Brain microvascular endothelial cell (primary cell): ENCODE data around the gene CHCHD6.

Source experiments
- DNase-seq: peaks from one replicate; pipeline ENCODE4 v3.0.0-alpha.2; 2020
- H3K27ac ChIP-seq: fragments of 250-450 bp; sonication (Bioruptor Pico); 2 replicates; pipeline ENCODE4 v1.5.1; 2020; ENCODE audit warnings: mild to moderate bottlenecking, moderate library complexity
- H3K27me3 ChIP-seq: fragments of 250-450 bp; sonication (Bioruptor Pico); replicated peaks from 2 replicates; pipeline ENCODE4 v1.5.1; 2020; ENCODE audit warnings: mild to moderate bottlenecking
- H3K36me3 ChIP-seq: fragments of 250-450 bp; sonication (Bioruptor Pico); replicated peaks from 2 replicates; pipeline ENCODE4 v1.5.1; 2020; ENCODE audit warnings: mild to moderate bottlenecking
- H3K4me3 ChIP-seq: 2 replicates; pipeline ENCODE4 v1.5.1; 2011; ENCODE audit warnings: low read depth, mild to moderate bottlenecking, control low read depth, low read length, moderate library complexity
- CTCF ChIP-seq: IDR thresholded peaks from 2 replicates; pipeline ENCODE4 v1.5.1; 2011; ENCODE audit warnings: low read depth, mild to moderate bottlenecking, moderate library complexity, low read length, control low read depth, inconsistent platforms; ENCODE audit errors: missing control alignments
- in situ Hi-C: cut with HindIII; loops from 2 replicates; pipeline ENCODE4 v1.10.0; 2017; ENCODE audit warnings: low sequenced_read_pairs, low pct_ligation_motif_present

CHCHD6 gene

DNA sequence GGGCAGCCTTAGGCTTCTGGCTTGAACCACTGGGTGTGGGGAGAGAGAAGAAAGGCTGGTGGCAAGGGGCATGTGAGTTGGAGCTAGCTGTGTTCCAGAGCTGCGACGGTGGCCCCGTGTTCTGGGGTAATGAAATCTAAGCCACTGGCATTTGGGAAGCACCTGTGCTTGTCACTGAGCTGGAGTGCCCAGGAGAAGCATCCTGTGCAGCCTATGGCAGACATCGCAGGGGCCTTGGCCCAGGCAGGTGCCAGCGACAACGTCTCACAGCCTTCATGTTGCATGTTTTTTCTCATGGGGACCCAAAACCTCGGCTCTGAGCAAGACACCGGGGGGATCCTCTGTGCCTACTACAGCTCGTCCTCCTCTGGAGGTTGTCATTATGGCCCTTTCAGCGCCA lies 187.8 kb downstream of the CHCHD6 start:
- no peak for DNase-seq
- no peak overlapping the region for H3K27ac ChIP-seq
- H3K27me3 ChIP-seq: no peaks in the 10 kb centered on the region
- no peak overlapping the region for H3K4me3 ChIP-seq
- H3K36me3 ChIP-seq: no peaks in the 10 kb centered on the region
- in situ Hi-C loops: no loop called here
- TF ChIP-seq CTCF: no peak

DNA sequence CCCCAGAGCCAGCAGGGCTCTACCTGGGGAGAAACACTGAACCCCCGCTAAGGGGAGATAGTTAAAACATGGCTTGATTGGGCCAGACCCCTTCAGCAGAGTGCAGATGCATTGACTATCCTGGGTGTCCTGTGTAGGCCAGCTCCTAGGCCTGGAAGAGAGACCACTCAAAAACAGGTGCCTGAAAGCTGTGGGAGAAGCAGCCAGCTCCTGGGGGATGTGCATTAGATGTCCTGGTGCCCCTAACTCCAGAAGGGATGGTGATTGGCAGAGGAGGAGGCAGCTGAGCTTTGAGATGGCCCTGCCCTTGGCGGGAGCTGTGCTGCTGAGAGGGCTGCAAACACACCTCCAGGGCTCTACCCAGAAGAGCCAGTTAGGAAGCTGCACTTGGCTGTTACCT lies 189.6 kb downstream of the CHCHD6 start:
- no peak for DNase-seq
- H3K36me3 ChIP-seq: no peaks in the 10 kb centered on the region
- H3K27me3 ChIP-seq: no peaks in the 10 kb centered on the region
- TF ChIP-seq CTCF: no peak
- no peak overlapping the region for H3K4me3 ChIP-seq
- H3K27ac ChIP-seq: no peak overlapping the region
- in situ Hi-C loops: no loop called here

DNA sequence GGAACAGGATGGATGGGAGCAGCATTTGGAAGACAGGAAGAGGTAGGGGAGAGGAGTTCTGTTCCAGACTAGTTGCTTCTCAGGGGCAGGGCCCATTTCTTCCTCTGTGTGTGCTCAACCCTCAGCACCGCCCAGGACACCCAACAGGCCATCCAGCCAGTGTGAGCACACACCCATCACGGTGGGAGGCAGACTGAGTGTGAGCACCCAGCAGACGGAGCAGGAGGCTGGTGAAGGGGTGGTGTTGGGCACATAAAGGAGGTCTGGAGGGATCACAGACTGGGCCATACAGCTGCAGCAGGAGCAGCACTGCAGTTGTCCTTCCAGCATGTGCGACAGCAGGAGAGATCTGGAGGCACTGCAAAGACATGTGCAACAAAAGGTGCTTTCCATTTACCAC lies 190.4 kb downstream of the CHCHD6 start:
- no peak overlapping the region for H3K4me3 ChIP-seq
- no peak for TF ChIP-seq CTCF
- no peak for DNase-seq
- in situ Hi-C loops: no loop called here
- no peaks in the 10 kb centered on the region for H3K27me3 ChIP-seq
- no peak overlapping the region for H3K27ac ChIP-seq
- H3K36me3 ChIP-seq: no peaks in the 10 kb centered on the region

DNA sequence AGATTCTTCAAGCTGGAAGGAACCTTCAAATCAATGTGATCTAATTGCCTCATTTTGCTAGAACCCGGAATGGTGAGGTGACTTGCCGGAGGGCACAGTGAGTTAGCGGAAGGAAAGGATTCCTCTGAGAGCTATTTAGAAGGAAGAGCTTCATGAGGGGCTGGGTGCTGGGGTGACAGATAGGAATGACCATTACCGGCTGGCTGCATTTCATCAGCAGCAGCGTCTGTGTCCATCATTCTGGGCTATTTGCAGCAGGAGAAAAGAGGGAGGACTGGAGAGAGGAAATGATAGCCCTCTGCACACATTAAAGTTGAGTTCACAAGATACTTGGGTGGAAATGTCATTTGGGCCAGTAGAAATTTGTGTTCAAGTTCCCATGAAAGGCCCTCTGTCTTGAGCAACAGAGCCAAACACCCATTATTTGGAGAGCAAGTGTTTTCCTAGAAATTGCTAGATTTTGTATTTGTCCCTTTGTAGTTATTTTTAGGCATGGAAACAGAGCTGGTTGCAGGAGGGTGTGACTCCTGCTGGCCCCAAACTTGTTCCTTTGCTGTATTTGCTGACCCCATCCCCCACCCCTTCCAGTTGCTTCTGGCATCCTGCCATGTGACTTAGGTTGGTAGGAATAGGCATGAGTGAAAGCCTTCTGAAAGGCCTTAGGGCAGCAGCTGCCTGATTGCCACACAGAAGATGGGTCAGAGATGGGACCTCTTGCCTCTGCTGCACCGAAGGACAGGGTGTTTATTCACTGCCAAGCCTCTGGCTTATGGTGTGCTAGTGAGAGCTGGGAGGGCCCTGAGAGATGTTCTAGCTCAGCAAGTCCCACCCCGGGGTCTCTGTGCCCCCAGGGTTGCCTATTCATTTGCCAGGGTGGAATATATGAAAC lies 191.4 kb downstream of the CHCHD6 start:
- Histone ChIP-seq H3K36me3 (no peaks in the 10 kb centered on the region), H3K27me3 (no peaks in the 10 kb centered on the region), H3K4me3 (no peak overlapping the region), H3K27ac (no peak overlapping the region)
- in situ Hi-C loops: no loop called here
- TF ChIP-seq CTCF: no peak
- DNase-seq: no peak

DNA sequence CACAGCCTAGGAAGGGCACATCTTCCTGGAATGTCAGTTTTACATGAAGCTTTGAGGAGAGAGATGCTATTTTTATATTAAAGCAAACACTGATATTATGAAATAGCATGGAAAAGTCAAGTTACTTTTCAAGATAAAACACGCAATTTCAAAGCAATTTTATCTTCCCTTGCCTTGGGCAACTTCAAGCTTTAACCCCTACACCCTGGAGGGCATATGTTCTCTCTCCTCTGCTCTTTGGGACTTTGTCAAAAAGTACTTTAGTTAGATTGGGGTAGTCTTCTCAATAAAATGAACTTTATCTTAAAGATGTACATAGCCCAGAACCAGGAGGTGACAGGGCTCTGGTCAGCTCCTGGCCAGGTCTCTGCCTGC lies 192.0 kb downstream of the CHCHD6 start:
- in situ Hi-C loops: no loop called here
- no peak for TF ChIP-seq CTCF
- Histone ChIP-seq H3K4me3 (no peak overlapping the region), H3K36me3 (no peaks in the 10 kb centered on the region), H3K27me3 (no peaks in the 10 kb centered on the region), H3K27ac (no peak overlapping the region)
- DNase-seq: no peak

DNA sequence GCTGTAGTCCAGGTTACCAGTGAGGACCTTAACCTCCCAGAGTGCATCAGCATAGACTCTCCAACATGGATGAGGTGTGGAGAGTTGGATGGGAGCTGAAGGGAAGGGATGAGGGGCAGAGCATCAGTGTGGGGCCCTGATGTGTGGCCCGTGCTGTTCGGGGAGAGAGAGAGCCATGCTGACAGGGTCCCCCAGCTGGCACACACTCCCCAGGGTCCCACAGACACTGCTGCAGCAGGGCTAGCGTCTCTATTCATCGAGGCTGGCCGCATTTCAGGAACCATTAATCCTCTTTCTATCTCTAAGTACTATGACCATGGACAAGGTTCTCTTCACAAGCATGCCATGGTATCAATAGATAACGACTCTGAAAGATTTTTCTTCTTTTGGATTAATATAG lies 192.9 kb downstream of the CHCHD6 start:
- H3K27ac ChIP-seq: no peak overlapping the region
- in situ Hi-C loops: no loop called here
- DNase-seq: no peak
- H3K4me3 ChIP-seq: no peak overlapping the region
- H3K27me3 ChIP-seq: no peaks in the 10 kb centered on the region
- no peaks in the 10 kb centered on the region for H3K36me3 ChIP-seq
- TF ChIP-seq CTCF: no peak
